WTC11 (cell line): ENCODE data around the gene DPP8.

Experiments
- NFE2L1 ChIP-seq: sonication (generic); formaldehyde crosslinking; IDR thresholded peaks from 2 replicates; pipeline ENCODE4 v1.8.1; 2023; ENCODE audit warnings: missing genetic modification reagents
- TEAD4 ChIP-seq: sonication (generic); formaldehyde crosslinking; IDR thresholded peaks from 2 replicates; pipeline ENCODE4 v1.8.0; 2022; ENCODE audit warnings: mild to moderate bottlenecking, missing genetic modification reagents
- ZNF416 ChIP-seq: fragments of 250-450 bp; sonication (Bioruptor Pico); IDR thresholded peaks from 2 replicates; pipeline ENCODE4 v1.9.0; 2021; ENCODE audit warnings: mild to moderate bottlenecking, inconsistent platforms

DNA sequence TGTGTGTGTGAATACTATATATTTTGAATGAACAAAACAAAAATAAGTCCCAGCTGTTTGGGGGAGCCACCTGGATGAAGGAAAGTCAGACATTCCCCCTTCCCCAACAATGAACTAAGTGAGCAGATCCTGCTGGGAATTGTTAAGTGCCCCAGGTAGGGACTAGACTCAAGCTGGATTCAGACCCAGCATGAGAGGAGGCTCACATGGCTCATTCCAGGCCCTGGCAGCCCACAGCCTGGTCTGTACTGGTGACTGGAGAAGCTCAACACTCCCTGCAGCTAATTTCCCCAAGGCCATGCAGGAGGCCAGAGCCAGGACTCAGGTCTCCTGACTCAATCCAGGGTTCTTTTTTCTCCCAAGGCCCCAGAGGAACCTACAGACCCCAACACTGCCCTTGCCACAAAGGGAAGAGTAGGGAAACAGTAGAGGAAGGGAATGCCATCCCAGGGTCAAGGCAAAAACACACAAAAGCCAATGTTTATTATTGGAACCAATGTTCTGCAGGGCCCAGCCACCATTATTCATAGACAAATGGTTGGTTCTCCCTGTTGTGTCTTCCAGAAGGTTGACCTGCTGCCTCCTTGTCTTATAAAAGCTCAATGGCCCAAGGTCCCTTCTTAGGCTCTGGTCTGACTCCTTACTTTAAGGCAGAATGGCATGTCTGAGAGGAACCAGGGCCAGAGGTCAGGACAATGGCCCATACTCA, 104.3 kb downstream of the DPP8 start:
- no peak for TF ChIP-seq ZNF416 (CRISPR knock-in tag)
- no peak for TF ChIP-seq NFE2L1 (CRISPR knock-in tag)
- TF ChIP-seq TEAD4: no peak
